CD14-positive monocyte (primary cell): Measurements from ENCODE around the gene UBE2O. TPM values are rescaled to one million over a fixed set of nuclear protein-coding genes. Genes with fewer than 3 reads are reported as not detected.

Experiments used
- DNase-seq, 3 donors: peaks; one replicate each; pipeline ENCODE4 v3.0.0-alpha.2; 2011 to 2022
- H2AFZ ChIP-seq: 2 replicates; pipeline ENCODE4 v1.6.0; 2012; ENCODE audit warnings: mild to moderate bottlenecking, low read depth, low read length, inconsistent platforms; ENCODE audit not compliant: insufficient read depth, poor library complexity, severe bottlenecking
- H3K27ac ChIP-seq, 2 donors: 1 replicate in 1 of 2; 2 replicates in 1 of 2; pipeline ENCODE4 v1.5.1; 2012 to 2013; ENCODE audit warnings: low read length in 2 of 2, control low read depth in 1 of 2, inconsistent platforms in 1 of 2, low read depth in 1 of 2, mild to moderate bottlenecking in 1 of 2
- H3K27me3 ChIP-seq, 2 donors: one replicate each; pipeline versions ENCODE4 v1.6.0 to v1.6.1; 2011 to 2013; ENCODE audit warnings: low read length in 2 of 2; ENCODE audit not compliant: control insufficient read depth in 2 of 2, insufficient read depth in 2 of 2
- H3K36me3 ChIP-seq, 2 donors: replicated peaks in 1 of 2; 1 replicate in 1 of 2; 2 replicates in 1 of 2; pipeline versions ENCODE4 v1.5.1 to v1.6.1; 2012 to 2013; ENCODE audit warnings: low read length in 2 of 2, control low read depth in 1 of 2, inconsistent platforms in 1 of 2, mild to moderate bottlenecking in 1 of 2; ENCODE audit not compliant: insufficient read depth in 2 of 2, control insufficient read depth in 1 of 2
- H3K4me1 ChIP-seq, 2 donors: 1 replicate in 1 of 2; 2 replicates in 1 of 2; pipeline versions ENCODE4 v1.5.1 to v1.6.1; 2012 to 2013; ENCODE audit warnings: low read length in 2 of 2, control low read depth in 1 of 2, inconsistent platforms in 1 of 2, mild to moderate bottlenecking in 1 of 2, moderate library complexity in 1 of 2; ENCODE audit not compliant: insufficient read depth in 2 of 2, control insufficient read depth in 1 of 2
- H3K4me2 ChIP-seq: replicated peaks from 2 replicates; pipeline ENCODE3; 2012; ENCODE audit warnings: low read length, moderate library complexity, mild to moderate bottlenecking; ENCODE audit not compliant: poor library complexity, severe bottlenecking; ENCODE audit errors: extremely low read depth
- H3K4me3 ChIP-seq, 3 experiments: fragments of 200-600 bp in 1 of 3; sonication (generic) in 1 of 3; replicated peaks in 1 of 3; 1 replicate in 2 of 3; 2 replicates in 1 of 3; pipeline ENCODE4 v1.5.1; 2011 to 2013; ENCODE audit warnings: low read length in 3 of 3, mild to moderate bottlenecking in 3 of 3, control low read depth in 2 of 3, low read depth in 2 of 3, inconsistent platforms in 1 of 3, moderate library complexity in 1 of 3
- H3K79me2 ChIP-seq: 2 replicates; pipeline ENCODE4 v1.6.0; 2012; ENCODE audit warnings: mild to moderate bottlenecking, control low read depth, inconsistent platforms, low read length, moderate library complexity; ENCODE audit not compliant: insufficient read depth
- H3K9ac ChIP-seq: 2 replicates; pipeline ENCODE4 v1.6.0; 2017; ENCODE audit warnings: low read length, mild to moderate bottlenecking; ENCODE audit not compliant: insufficient read depth, poor library complexity, severe bottlenecking
- H3K9me3 ChIP-seq, 2 donors: replicated peaks in 1 of 2; 1 replicate in 1 of 2; 2 replicates in 1 of 2; pipeline versions ENCODE4 v1.5.1 to v1.6.1; 2012 to 2013; ENCODE audit warnings: low read length in 2 of 2, control low read depth in 1 of 2; ENCODE audit not compliant: control insufficient read depth in 1 of 2, insufficient read depth in 1 of 2
- H4K20me1 ChIP-seq: 2 replicates; pipeline ENCODE4 v1.6.0; 2012; ENCODE audit warnings: mild to moderate bottlenecking, low read length, control low read depth, moderate library complexity; ENCODE audit not compliant: insufficient read depth
- H3K27ac Mint-ChIP-seq, 7 donors: one replicate each; pipeline ENCODE4 v1.8.0; 2020; ENCODE audit warnings: mild to moderate bottlenecking in 7 of 7, mixed read lengths in 7 of 7, moderate library complexity in 6 of 7, inconsistent platforms in 2 of 7
- H3K27me3 Mint-ChIP-seq, 3 donors: one replicate each; pipeline ENCODE4 v1.8.0; 2021 to 2022; ENCODE audit warnings: low read depth in 3 of 3, mild to moderate bottlenecking in 3 of 3, mixed read lengths in 3 of 3, moderate library complexity in 3 of 3, inconsistent platforms in 1 of 3
- H3K36me3 Mint-ChIP-seq, 2 donors: one replicate each; pipeline ENCODE4 v1.8.0; 2020; ENCODE audit warnings: mixed read lengths in 2 of 2, inconsistent platforms in 1 of 2, mild to moderate bottlenecking in 1 of 2
- H3K4me1 Mint-ChIP-seq: one replicate; pipeline ENCODE4 v1.8.0; 2020; ENCODE audit warnings: mild to moderate bottlenecking, mixed read lengths
- H3K4me3 Mint-ChIP-seq, 2 donors: one replicate each; pipeline ENCODE4 v1.8.0; 2020; ENCODE audit warnings: mild to moderate bottlenecking in 2 of 2, mixed read lengths in 2 of 2, moderate library complexity in 1 of 2
- H3K9me3 Mint-ChIP-seq, 7 donors: one replicate each; pipeline ENCODE4 v1.8.0; 2020 to 2022; ENCODE audit warnings: mixed read lengths in 7 of 7, mild to moderate bottlenecking in 6 of 7, moderate library complexity in 6 of 7, inconsistent platforms in 2 of 7
- WGBS: methylation state at CpG from one replicate; pipeline ENCODE4 v1.1.5; 2013; ENCODE audit warnings: missing lambda C conversion rate; ENCODE audit not compliant: insufficient coverage; 5-methylcytosine and 5-hydroxymethylcytosine counted together
- intact Hi-C, 2 donors: fragments of 100-400 bp; cut with micrococcal nuclease; formaldehyde crosslinking; loops; one replicate each; pipeline versions ENCODE4 v1.15.0 to v1.15.1; 2023
- polyA plus RNA-seq, 3 donors: library from polyadenylated mRNA; depleted of rRNA in 1 of 3; unstranded in 2 of 3; stranded (reverse) in 1 of 3; fragments of 300-500 nt in 2 of 3; fragments of >200 nt in 1 of 3; fragmentation: Illumina TruSeq in 2 of 3; gene quantifications; 1 replicate in 2 of 3; 2 replicates in 1 of 3; pipeline ENCODE4 v1.2.3, GENCODE V29; 2012 to 2021
- TF ChIP-seq, protein P1 (sequence below): fragments of 200-600 bp; IDR thresholded peaks from one replicate; pipeline ENCODE4 v1.8.0; 2022; ENCODE audit warnings: antibody characterized with exemption, mild to moderate bottlenecking

Gene UBE2O
- polyA plus RNA-seq, 3 donors: 1.3 to 15.1 (median 4.5) TPM

DNA sequence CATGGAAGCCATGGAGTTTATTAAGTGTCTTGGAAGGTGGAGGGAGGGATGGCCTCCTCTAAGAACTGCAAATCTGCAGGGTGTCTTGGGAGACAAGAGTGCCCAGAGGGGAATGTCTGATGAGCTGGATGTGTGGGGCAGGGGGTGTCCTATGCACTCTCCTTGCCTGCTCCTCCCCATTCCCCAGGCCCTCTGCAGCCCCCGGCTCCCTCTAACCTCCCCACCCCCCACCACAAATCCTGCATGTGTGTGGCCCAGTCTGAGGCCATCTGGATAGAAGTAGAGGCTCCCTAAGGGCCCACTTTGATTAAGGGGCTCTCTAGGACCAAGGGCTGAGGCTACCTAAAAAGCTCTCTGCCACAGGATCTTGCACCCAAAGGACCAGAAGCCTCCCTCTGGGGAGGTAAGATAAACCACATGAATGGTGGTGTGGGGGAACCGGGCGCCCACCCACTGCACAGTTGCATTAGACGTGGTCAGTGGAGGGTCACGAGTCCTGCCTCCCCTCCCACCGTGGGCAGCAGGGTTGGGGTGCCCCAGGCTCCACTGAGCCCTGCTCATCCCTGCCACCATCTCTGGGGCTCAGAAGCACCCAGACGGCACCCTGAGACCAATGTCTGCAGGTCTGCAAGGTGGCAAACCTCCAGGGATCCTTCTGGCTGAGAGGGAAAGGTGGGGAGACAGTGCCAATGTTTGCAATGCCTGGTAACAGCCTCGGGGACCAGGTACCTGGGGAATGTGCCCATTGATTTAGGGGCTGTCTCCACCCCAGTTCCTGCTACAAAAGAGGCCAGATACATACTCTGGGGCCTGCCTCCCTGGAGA, 15.1 kb upstream of the UBE2O start:
- Histone ChIP-seq H3K4me3 (no peak overlapping the region), H3K9me3 (no peaks in the 10 kb centered on the region), H4K20me1 (peaks cover 6% of the 10 kb centered on the region), H3K9ac (no peak overlapping the region), H3K4me1 (peaks cover 8 to 9% of the 10 kb centered on the region in 2 donors), H3K27ac (no peak overlapping the region), H3K27me3 (no peaks in the 10 kb centered on the region), H3K36me3 (peaks cover 42 to 45% of the 10 kb centered on the region in 2 donors), H3K4me2 (no peak overlapping the region), H3K79me2 (no peaks in the 10 kb centered on the region), H2AFZ (no peak overlapping the region)
- Mint-ChIP-seq H3K27ac (peak overlapping the region in 3 of 7 donors; percentile 40 to 50 (median 46)), H3K4me1 (peaks cover 12% of the 10 kb centered on the region), H3K27me3 (peaks cover 0 to 4% (median 2%) of the 10 kb centered on the region in 3 donors), H3K36me3 (peaks cover 32 to 45% of the 10 kb centered on the region in 2 donors), H3K9me3 (peaks cover 0 to 2% (median 0%) of the 10 kb centered on the region in 7 donors), H3K4me3 (no peak overlapping the region)
- 68% methylated on average over 6 of the region's 8 CpGs for WGBS
- intact Hi-C loops: loop anchor here (2.0 to 10.0 kb wide), 4 partner anchors 13 to 147 kb away; partner anchors contain the start of gene ST6GALNAC2 (in 1 of the 2)
- TF ChIP-seq, protein P1, sequence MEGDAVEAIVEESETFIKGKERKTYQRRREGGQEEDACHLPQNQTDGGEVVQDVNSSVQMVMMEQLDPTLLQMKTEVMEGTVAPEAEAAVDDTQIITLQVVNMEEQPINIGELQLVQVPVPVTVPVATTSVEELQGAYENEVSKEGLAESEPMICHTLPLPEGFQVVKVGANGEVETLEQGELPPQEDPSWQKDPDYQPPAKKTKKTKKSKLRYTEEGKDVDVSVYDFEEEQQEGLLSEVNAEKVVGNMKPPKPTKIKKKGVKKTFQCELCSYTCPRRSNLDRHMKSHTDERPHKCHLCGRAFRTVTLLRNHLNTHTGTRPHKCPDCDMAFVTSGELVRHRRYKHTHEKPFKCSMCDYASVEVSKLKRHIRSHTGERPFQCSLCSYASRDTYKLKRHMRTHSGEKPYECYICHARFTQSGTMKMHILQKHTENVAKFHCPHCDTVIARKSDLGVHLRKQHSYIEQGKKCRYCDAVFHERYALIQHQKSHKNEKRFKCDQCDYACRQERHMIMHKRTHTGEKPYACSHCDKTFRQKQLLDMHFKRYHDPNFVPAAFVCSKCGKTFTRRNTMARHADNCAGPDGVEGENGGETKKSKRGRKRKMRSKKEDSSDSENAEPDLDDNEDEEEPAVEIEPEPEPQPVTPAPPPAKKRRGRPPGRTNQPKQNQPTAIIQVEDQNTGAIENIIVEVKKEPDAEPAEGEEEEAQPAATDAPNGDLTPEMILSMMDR: no peak
- DNase-seq: no peak

DNA sequence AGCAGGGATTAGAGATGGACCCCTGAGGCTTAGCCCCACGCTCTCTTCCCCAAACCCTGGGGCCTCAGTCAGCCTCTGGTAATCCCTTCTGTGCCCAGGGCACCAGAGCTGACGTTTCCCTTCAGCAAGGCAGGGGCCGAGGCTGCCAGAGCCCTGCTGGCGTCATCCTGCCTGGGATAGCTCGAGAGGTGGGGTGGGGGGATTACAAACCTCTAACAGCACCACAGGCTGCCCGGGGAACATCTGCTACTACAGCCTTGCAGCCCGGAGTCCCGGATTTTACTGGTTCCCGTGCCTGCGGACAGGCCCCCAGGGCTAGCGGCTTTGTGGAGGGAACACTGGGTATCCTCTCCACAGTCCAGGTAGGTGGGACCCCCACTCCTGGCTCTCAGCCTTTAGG, 14.4 kb upstream of the UBE2O start, which contains the start of gene AANAT:
AANAT (plus strand) TSS at position 238 of the 400 bp plus-strand sequence. CDS start 1,144 bp downstream, outside the sequence.
- H3K9me3 Mint-ChIP-seq: peaks cover 0 to 2% (median 0%) of the 10 kb centered on the region in 7 donors
- no peak for DNase-seq
- Histone ChIP-seq H3K4me2 (no peak within 1 kb of the TSS), H3K27me3 (no peaks in the 10 kb centered on the region), H3K79me2 (no peaks in the 10 kb centered on the region), H3K36me3 (peaks cover 35 to 39% of the 10 kb centered on the region in 2 donors), H3K9ac (no peak within 1 kb of the TSS), H3K9me3 (no peaks in the 10 kb centered on the region), H4K20me1 (peaks cover 6% of the 10 kb centered on the region), H2AFZ (no peak within 1 kb of the TSS), H3K4me3 (no peak within 1 kb of the TSS), H3K27ac (no peak within 1 kb of the TSS), H3K4me1 (peaks cover 8 to 9% of the 10 kb centered on the region in 2 donors)
- peaks cover 0 to 4% (median 2%) of the 10 kb centered on the region in 3 donors for H3K27me3 Mint-ChIP-seq
- H3K4me1 Mint-ChIP-seq: peaks cover 16% of the 10 kb centered on the region
- no peak within 1 kb of the TSS for H3K4me3 Mint-ChIP-seq
- WGBS: 93% methylated on average over 6 of the region's 11 CpGs
- TF ChIP-seq, protein P1: no peak
- peak within 1 kb of the TSS in 4 of 7 donors; percentile 40 to 61 (median 48) for H3K27ac Mint-ChIP-seq
- intact Hi-C loops: loop anchor here (2.0 to 10.0 kb wide), 4 partner anchors 13 to 147 kb away; partner anchors contain the start of gene ST6GALNAC2 (in 1 of the 2)
- H3K36me3 Mint-ChIP-seq: peaks cover 25 to 39% of the 10 kb centered on the region in 2 donors
